Measurements from ENCODE around the gene TOPBP1. TPM values are rescaled to one million over a fixed set of nuclear protein-coding genes. Genes with fewer than 3 reads are reported as not detected.
"Not testable (repeated sequence)": the region's sequence is repeated elsewhere in the genome, so short reads cannot be mapped to it uniquely, and the experiment has no call there.

The TOPBP1 gene
- total RNA-seq, 4 donors from 2014 or later = 13.5 to 64.7 (median 32.2) TPM

GRCh38 chr3:133563186-133563591, 98.6 kb downstream of the TOPBP1 start:
- WGBS, 2 donors (ENCODE audit: low coverage in 1 of 2) = 62 to 74% methylated on average over 4 to 5 of the region's 5 CpGs
- Histone ChIP-seq H3K4me1 (no peaks in the 10 kb centered on the region), H3K27ac (no peak overlapping the region), H3K27me3 (no peaks in the 10 kb centered on the region), H3K4me3 (no peak overlapping the region), H3K9me3 (no peaks in the 10 kb centered on the region), H3K36me3 (no peaks in the 10 kb centered on the region)
- DNase-seq = no peak
- no peak for TF ChIP-seq POLR2A (IDR thresholded peaks at IDR 0.05)
- TF ChIP-seq EP300 (IDR thresholded peaks at IDR 0.05; ENCODE audit: low read depth) = no peak
- TF ChIP-seq CTCF (IDR thresholded peaks at IDR 0.05) = no peak
- TF ChIP-seq POLR2AphosphoS5 (IDR thresholded peaks at IDR 0.05) = no peak
- in situ Hi-C loops (cut with MboI; ENCODE audit: low pct_ligation_motif_present in 1 of 4, low pct_unique_long_range_greater_than_20kb in 1 of 4, low sequenced_read_pairs in 3 of 4) = no loop called here
- intact Hi-C loops (cut with DNase I; ENCODE audit: low total_unique reads) = no loop called here

GRCh38 chr3:133562376-133562775, 99.4 kb downstream of the TOPBP1 start:
- H3K4me1 ChIP-seq = no peaks in the 10 kb centered on the region
- H3K27ac ChIP-seq = no peak overlapping the region
- H3K4me3 ChIP-seq = no peak overlapping the region
- no peaks in the 10 kb centered on the region for H3K9me3 ChIP-seq
- TF ChIP-seq POLR2AphosphoS5 (IDR thresholded peaks at IDR 0.05) = no peak
- no peak for TF ChIP-seq POLR2A (IDR thresholded peaks at IDR 0.05)
- TF ChIP-seq CTCF (IDR thresholded peaks at IDR 0.05) = no peak
- TF ChIP-seq EP300 (IDR thresholded peaks at IDR 0.05; ENCODE audit: low read depth) = no peak
- in situ Hi-C loops (cut with MboI; ENCODE audit: low pct_ligation_motif_present in 1 of 4, low pct_unique_long_range_greater_than_20kb in 1 of 4, low sequenced_read_pairs in 3 of 4) (no loop called here), intact Hi-C loops (cut with DNase I; ENCODE audit: low total_unique reads) (no loop called here)
- no peaks in the 10 kb centered on the region for H3K27me3 ChIP-seq
- H3K36me3 ChIP-seq = no peaks in the 10 kb centered on the region
- WGBS, 2 donors (ENCODE audit: low coverage in 1 of 2) = 96% methylated on average over 1 of the region's 1 CpG; no CpG with 5 or more reads in 1 of the 2 donors
- no peak for DNase-seq

GRCh38 chr3:133561679-133562078, 100.1 kb downstream of the TOPBP1 start:
- Histone ChIP-seq H3K4me3 (no peak overlapping the region), H3K36me3 (no peaks in the 10 kb centered on the region), H3K27ac (no peak overlapping the region), H3K9me3 (no peaks in the 10 kb centered on the region), H3K4me1 (no peaks in the 10 kb centered on the region), H3K27me3 (no peaks in the 10 kb centered on the region)
- no peak for DNase-seq
- intact Hi-C loops (cut with DNase I; ENCODE audit: low total_unique reads) = no loop called here
- TF ChIP-seq POLR2A (IDR thresholded peaks at IDR 0.05) (no peak), POLR2AphosphoS5 (IDR thresholded peaks at IDR 0.05) (no peak), EP300 (IDR thresholded peaks at IDR 0.05; ENCODE audit: low read depth) (no peak), CTCF (IDR thresholded peaks at IDR 0.05) (no peak)
- 60 to 97% methylated on average over 1 to 2 of the region's 2 CpGs for WGBS, 2 donors (ENCODE audit: low coverage in 1 of 2)
- in situ Hi-C loops (cut with MboI; ENCODE audit: low pct_ligation_motif_present in 1 of 4, low pct_unique_long_range_greater_than_20kb in 1 of 4, low sequenced_read_pairs in 3 of 4) = no loop called here

- H3K27ac ChIP-seq; DNase-seq; H3K36me3 ChIP-seq; intact Hi-C loops (cut with DNase I; ENCODE audit: low total_unique reads); H3K27me3 ChIP-seq; H3K9me3 ChIP-seq; H3K4me3 ChIP-seq; in situ Hi-C loops (cut with MboI; ENCODE audit: low pct_ligation_motif_present in 1 of 4, low pct_unique_long_range_greater_than_20kb in 1 of 4, low sequenced_read_pairs in 3 of 4): not testable (repeated sequence)
- WGBS, 2 donors (ENCODE audit: low coverage in 1 of 2) = 100% methylated on average over 5 of the region's 14 CpGs; no CpG with 5 or more reads in 1 of the 2 donors
- peaks cover 13 to 20% (median 14%) of the 10 kb centered on the region in 4 donors for H3K4me1 ChIP-seq
These were observed 110.2 kb downstream of the TOPBP1 start for GRCh38 chr3:133551589-133551988.

Small RNAs within 50 kb of the gene (small RNA-seq; reads per million reads assigned to genes)
- gene RF00438 = 0 reads per million in 4 donors
- gene RNA5SP140 = 0 reads per million in 4 donors
- 0 reads per million in 4 donors for gene RNU6-678P

Other genes starting within 250 kb of the TOPBP1 start
- gene CDV3, start 88.3 kb downstream of the TOPBP1 start, total RNA-seq = 10 to 100 TPM; 46.8 to 84.9 (median 78.8) TPM
- 1 to 10 TPM in 2 of 4 donors, under 1 TPM in 1, not detected in 1; 0.96 to 7.1 (median 1.1) TPM for gene TF, start 84.5 kb upstream of the TOPBP1 start, total RNA-seq
- 10 to 100 TPM in 2 of 4 donors, 1 to 10 TPM in 2; 1.5 to 14.6 (median 8.1) TPM for gene SRPRB, start 143.9 kb upstream of the TOPBP1 start, total RNA-seq
- 1 to 10 TPM; 1.2 to 4.8 (median 2.2) TPM for gene RAB6B, start 233.9 kb upstream of the TOPBP1 start, total RNA-seq